Endothelial cell of umbilical vein (primary cell): Measurements from ENCODE around the gene PLEKHA7. TPM values are rescaled to one million over a fixed set of nuclear protein-coding genes. Genes with fewer than 3 reads are reported as not detected.

Experiments used
- BruUV-seq: library from RNA; stranded (reverse); fragments of 400-500 nt; replicated peaks from 2 replicates; lab custom pipeline; 2021; lab: Mats Ljungman, UMichigan
- CTCF ChIA-PET: fragments of 300-600, 350-600 bp; sonication (Branson Sonifier 250); formaldehyde crosslinking; loops from one replicate; lab custom pipeline; 2021; ENCODE audit warnings: antibody characterized with exemption, inconsistent platforms; lab: Charles Lee
- POLR2A ChIA-PET: fragments of 300-600, 350-600 bp; sonication (Branson Sonifier 250); formaldehyde crosslinking; loops from one replicate; lab custom pipeline; 2021; ENCODE audit warnings: antibody characterized with exemption, inconsistent platforms; lab: Charles Lee
- DNase-seq: peaks from one replicate; pipeline ENCODE4 v3.0.0-alpha.2; 2011; ENCODE audit warnings: low read depth, low spot score
- FAIRE-seq: peaks from 2 replicates; lab custom pipeline; 2011; peaks lifted over from hg19 to GRCh38; lab: Jason Lieb, UNC
- H2AFZ ChIP-seq: 2 replicates; pipeline ENCODE4 v1.6.0; 2012; ENCODE audit warnings: low read depth, low read length, control low read depth, inconsistent platforms
- H3K27ac ChIP-seq: 2 replicates; pipeline ENCODE4 v1.5.1; 2011; ENCODE audit warnings: low read depth, mild to moderate bottlenecking, control low read depth, low read length, moderate library complexity; ENCODE audit not compliant: insufficient read depth
- H3K27me3 ChIP-seq, 2 experiments: 2 replicates each; pipeline versions ENCODE4 v1.6.0 to v1.6.1; 2011; ENCODE audit warnings: low read length in 2 of 2, mixed read lengths in 1 of 2; ENCODE audit not compliant: control insufficient read depth in 2 of 2, insufficient read depth in 2 of 2
- H3K36me3 ChIP-seq, 2 experiments: 2 replicates in 1 of 2; 3 replicates in 1 of 2; pipeline ENCODE4 v1.5.1; 2011; ENCODE audit warnings: low read length in 2 of 2, mild to moderate bottlenecking in 1 of 2, moderate library complexity in 1 of 2; ENCODE audit not compliant: control insufficient read depth in 2 of 2, insufficient read depth in 2 of 2; ENCODE audit errors: extremely low read depth in 1 of 2
- H3K4me1 ChIP-seq: 3 replicates; pipeline ENCODE4 v1.5.1; 2011; ENCODE audit warnings: mild to moderate bottlenecking, low read length; ENCODE audit not compliant: control insufficient read depth, insufficient read depth; ENCODE audit errors: extremely low read depth
- H3K4me2 ChIP-seq: 2 replicates; pipeline ENCODE4 v1.6.1; 2011; ENCODE audit warnings: low read length, control low read depth, mixed read lengths; ENCODE audit not compliant: insufficient read depth
- H3K4me3 ChIP-seq, 3 experiments: fragments of 200-600 bp in 1 of 3; sonication (generic), shearing (Covaris generic) in 1 of 3; replicated peaks in 1 of 3; 2 replicates each; pipeline ENCODE4 v1.5.1; 2011 to 2016; ENCODE audit warnings: control low read depth in 3 of 3, low read length in 3 of 3, mild to moderate bottlenecking in 2 of 3, inconsistent platforms in 1 of 3, low read depth in 1 of 3, moderate library complexity in 1 of 3; ENCODE audit not compliant: insufficient read depth in 1 of 3
- H3K79me2 ChIP-seq: 2 replicates; pipeline ENCODE4 v1.6.0; 2012; ENCODE audit warnings: low read length, inconsistent platforms; ENCODE audit not compliant: control insufficient read depth, insufficient read depth
- H3K9ac ChIP-seq: replicated peaks from 2 replicates; pipeline ENCODE3; 2011; ENCODE audit warnings: low read length, control low read depth; ENCODE audit not compliant: insufficient read depth; ENCODE audit errors: extremely low read depth
- H3K9me1 ChIP-seq: replicated peaks from 3 replicates; pipeline ENCODE4 v1.6.0; 2011; ENCODE audit warnings: mild to moderate bottlenecking, low read length; ENCODE audit not compliant: control insufficient read depth, insufficient read depth; ENCODE audit errors: extremely low read depth
- H3K9me3 ChIP-seq: replicated peaks from 2 replicates; pipeline ENCODE4 v1.5.1; 2012; ENCODE audit warnings: low read length, inconsistent platforms; ENCODE audit not compliant: control insufficient read depth, insufficient read depth
- H4K20me1 ChIP-seq: replicated peaks from 2 replicates; pipeline ENCODE3; 2011; ENCODE audit warnings: mild to moderate bottlenecking, low read length; ENCODE audit not compliant: control insufficient read depth, insufficient read depth; ENCODE audit errors: extremely low read depth
- EZH2 ChIP-seq: IDR thresholded peaks from 2 replicates; pipeline ENCODE4 v1.6.1; 2012; ENCODE audit warnings: borderline replicate concordance, low read depth, mild to moderate bottlenecking, moderate library complexity, low read length, inconsistent platforms; ENCODE audit not compliant: severe bottlenecking
- FOS ChIP-seq: IDR thresholded peaks from 2 replicates; pipeline ENCODE4 v1.6.1; 2011; ENCODE audit warnings: mild to moderate bottlenecking, low read length, moderate library complexity, borderline replicate concordance; ENCODE audit not compliant: insufficient read depth
- GATA2 ChIP-seq: IDR thresholded peaks from 2 replicates; pipeline ENCODE4 v1.7.0; 2011; ENCODE audit warnings: low read depth, mild to moderate bottlenecking, moderate library complexity, mixed read lengths, low read length; ENCODE audit not compliant: insufficient read length, insufficient read depth
- JUN ChIP-seq: IDR thresholded peaks from 2 replicates; pipeline ENCODE4 v1.6.1; 2011; ENCODE audit warnings: borderline replicate concordance, low read depth; ENCODE audit not compliant: insufficient read length, insufficient read depth
- MYC ChIP-seq: IDR thresholded peaks from one replicate; pipeline ENCODE4 v1.6.1; 2011; ENCODE audit warnings: mild to moderate bottlenecking, low read depth, low read length
- POLR2A ChIP-seq: IDR thresholded peaks from 2 replicates; pipeline ENCODE4 v1.6.1; 2012; ENCODE audit warnings: low read depth, mild to moderate bottlenecking, control low read depth, low read length
- POLR2AphosphoS5 ChIP-seq: IDR thresholded peaks from 2 replicates; pipeline ENCODE4 v1.6.1; 2012; ENCODE audit warnings: low read depth, mild to moderate bottlenecking, control low read depth, low read length, moderate library complexity; ENCODE audit not compliant: insufficient read depth
- dilution Hi-C: fragments of 300-500 bp; cut with MboI; formaldehyde crosslinking; loops from one replicate; pipeline ENCODE4 v1.15.0; 2019; ENCODE audit warnings: low sequenced_read_pairs; ENCODE audit not compliant: extremely low pct_ligation_motif_present
- intact Hi-C: fragments of 100-400 bp; cut with micrococcal nuclease; formaldehyde crosslinking; loops from one replicate; pipeline ENCODE4 v1.10.0; 2022
- polyA plus RNA-seq, 4 experiments: library from polyadenylated mRNA; depleted of rRNA in 3 of 4; stranded (reverse) in 3 of 4; unstranded in 1 of 4; fragments of >200 nt; gene quantifications; 2 replicates each; pipeline versions ENCODE4 v1.2.1 to v1.2.3, GENCODE V29; 2011 to 2012; ENCODE audit warnings: missing spikeins in 1 of 4
- total RNA-seq: library from RNA; stranded (reverse); gene quantifications from 2 replicates; pipeline ENCODE4 v1.2.3, GENCODE V29; 2021
- TF ChIP-seq, protein P1 (sequence below), 2 donors: IDR thresholded peaks; 1 replicate in 1 of 2; 2 replicates in 1 of 2; pipeline ENCODE4 v1.5.1; 2011; ENCODE audit warnings: low read length in 2 of 2, mild to moderate bottlenecking in 2 of 2, moderate library complexity in 2 of 2, control low read depth in 1 of 2, inconsistent platforms in 1 of 2, low read depth in 1 of 2; ENCODE audit not compliant: insufficient read depth in 1 of 2; ENCODE audit errors: extremely low read depth in 1 of 2
- TF ChIP-seq, protein P2 (sequence below): IDR thresholded peaks from 2 replicates; pipeline ENCODE4 v1.6.1; 2011; ENCODE audit not compliant: insufficient read depth, insufficient read length

The PLEKHA7 gene
- total and polyA plus RNA-seq, 2 donors (not counting 3 experiments of a cell fraction or from before 2014, with no cell fraction given): 1.7 to 3.8 TPM

DNA sequence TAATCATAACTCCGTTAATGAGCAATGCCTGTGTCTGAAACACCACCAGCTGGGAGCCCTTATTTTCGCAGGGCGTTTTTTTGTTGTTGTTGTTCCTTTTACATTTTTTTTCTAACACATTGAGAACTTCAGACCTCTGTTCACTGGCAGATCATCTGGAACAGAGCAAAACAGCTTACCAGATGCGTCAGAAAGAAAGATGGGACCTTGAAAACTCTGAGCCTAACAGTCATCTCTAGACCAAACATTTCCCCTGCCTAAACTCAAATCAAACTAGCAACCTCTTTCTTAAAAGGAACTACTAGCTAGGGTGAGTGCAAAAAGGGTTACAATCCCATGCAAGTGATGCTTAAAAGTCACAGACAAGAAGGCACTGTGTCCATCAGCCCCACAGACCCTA lies 93.2 kb downstream of the PLEKHA7 start:
- no peak for DNase-seq
- CTCF ChIA-PET: interaction anchor here (0.7 to 1.3 kb wide), 4 partner anchors 18 to 142 kb away, joined by 3 to 4 read pairs (median 3); no protein-coding TSS in a partner anchor
- H4K20me1 ChIP-seq: no peaks in the 10 kb centered on the region
- H3K9ac ChIP-seq: no peak overlapping the region
- no peaks in the 10 kb centered on the region for H3K79me2 ChIP-seq
- no peak overlapping the region for H3K4me2 ChIP-seq
- peaks cover 16 to 32% of the 10 kb centered on the region in 2 experiments for H3K27me3 ChIP-seq
- H2AFZ ChIP-seq: no peak overlapping the region
- no peak overlapping the region for H3K27ac ChIP-seq
- BruUV-seq: no TSS peak
- peaks cover 5% of the 10 kb centered on the region for H3K4me1 ChIP-seq
- no peaks in the 10 kb centered on the region for H3K36me3 ChIP-seq
- no peak for FAIRE-seq
- POLR2A ChIA-PET: no interaction called here
- H3K4me3 ChIP-seq: no peak overlapping the region
- TF ChIP-seq FOS (no peak), MYC (no peak), POLR2AphosphoS5 (no peak), JUN (no peak), EZH2 (no peak), GATA2 (no peak), POLR2A (no peak)
- TF ChIP-seq, protein P1, sequence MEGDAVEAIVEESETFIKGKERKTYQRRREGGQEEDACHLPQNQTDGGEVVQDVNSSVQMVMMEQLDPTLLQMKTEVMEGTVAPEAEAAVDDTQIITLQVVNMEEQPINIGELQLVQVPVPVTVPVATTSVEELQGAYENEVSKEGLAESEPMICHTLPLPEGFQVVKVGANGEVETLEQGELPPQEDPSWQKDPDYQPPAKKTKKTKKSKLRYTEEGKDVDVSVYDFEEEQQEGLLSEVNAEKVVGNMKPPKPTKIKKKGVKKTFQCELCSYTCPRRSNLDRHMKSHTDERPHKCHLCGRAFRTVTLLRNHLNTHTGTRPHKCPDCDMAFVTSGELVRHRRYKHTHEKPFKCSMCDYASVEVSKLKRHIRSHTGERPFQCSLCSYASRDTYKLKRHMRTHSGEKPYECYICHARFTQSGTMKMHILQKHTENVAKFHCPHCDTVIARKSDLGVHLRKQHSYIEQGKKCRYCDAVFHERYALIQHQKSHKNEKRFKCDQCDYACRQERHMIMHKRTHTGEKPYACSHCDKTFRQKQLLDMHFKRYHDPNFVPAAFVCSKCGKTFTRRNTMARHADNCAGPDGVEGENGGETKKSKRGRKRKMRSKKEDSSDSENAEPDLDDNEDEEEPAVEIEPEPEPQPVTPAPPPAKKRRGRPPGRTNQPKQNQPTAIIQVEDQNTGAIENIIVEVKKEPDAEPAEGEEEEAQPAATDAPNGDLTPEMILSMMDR (IDR thresholded peaks at IDR 0.05; ENCODE audit: extremely low read depth in 1 of 2, insufficient read depth in 1 of 2, low read depth in 1 of 2, low read length in 2 of 2): no peak
- TF ChIP-seq, protein P2, sequence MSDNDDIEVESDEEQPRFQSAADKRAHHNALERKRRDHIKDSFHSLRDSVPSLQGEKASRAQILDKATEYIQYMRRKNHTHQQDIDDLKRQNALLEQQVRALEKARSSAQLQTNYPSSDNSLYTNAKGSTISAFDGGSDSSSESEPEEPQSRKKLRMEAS: no peak
- no peaks in the 10 kb centered on the region for H3K9me3 ChIP-seq
- dilution Hi-C loops: no loop called here
- H3K9me1 ChIP-seq: no peaks in the 10 kb centered on the region
- intact Hi-C loops: no loop called here
